ENCODE data around the gene UBXN1. TPM values are rescaled to one million over a fixed set of nuclear protein-coding genes. Genes with fewer than 3 reads are reported as not detected.

UBXN1 gene
- total and polyA plus RNA-seq, 2 donors (not counting 1 experiment from before 2014, with no cell fraction given): 180 to 193 TPM

GRCh38 chr11:62665075-62665598 is 13.7 kb downstream of the UBXN1 start, which contains the start of the genes C11orf98 and CSKMT:
Gene C11orf98, minus strand, starts transcription at chr11:62665210. Its CDS starts 41 bp downstream, at chr11:62665169.
Gene CSKMT, plus strand, starts transcription at chr11:62665312. Its CDS starts 568 bp downstream, at chr11:62665880.
- Histone ChIP-seq H3K4me2 (replicated peaks; ENCODE audit: low read depth, low read length, poor library complexity, severe bottlenecking) (peak within 1 kb of the TSS; percentile 78), H2AFZ (ENCODE audit: insufficient read depth, low read depth, low read length, poor library complexity, severe bottlenecking) (peak within 1 kb of the TSS; percentile 96), H3K36me3 (replicated peaks in 1 of 2; ENCODE audit: control extremely low read depth in 1 of 2, control insufficient read depth in 1 of 2, extremely low read depth in 1 of 2, insufficient read depth in 2 of 2, low read length in 1 of 2) (peaks cover 5 to 19% of the 10 kb centered on the region in 2 experiments), H3K9me3 (ENCODE audit: control extremely low read depth in 1 of 3, control insufficient read depth in 2 of 3, insufficient read depth in 1 of 3, low read length in 2 of 3) (no peaks in the 10 kb centered on the region), H3K4me3 (ENCODE audit: control extremely low read depth in 1 of 5, extremely low read depth in 1 of 5, insufficient read depth in 1 of 5, low read depth in 2 of 5, low read length in 4 of 5) (peak within 1 kb of the TSS; percentile 79 to 98 (median 91)), H3K27me3 (replicated peaks in 1 of 4; ENCODE audit: control extremely low read depth in 1 of 4, control insufficient read depth in 3 of 4, insufficient read depth in 4 of 4, low read length in 3 of 4) (no peaks in the 10 kb centered on the region), H3K9ac (ENCODE audit: low read length) (peak within 1 kb of the TSS; percentile 82), H3K79me2 (ENCODE audit: control insufficient read depth, insufficient read depth, low read length) (peaks cover 50% of the 10 kb centered on the region), H3K27ac (ENCODE audit: low read length in 2 of 2) (peak within 1 kb of the TSS; percentile 73 to 81), H4K20me1 (ENCODE audit: control insufficient read depth, insufficient read depth, low read length, poor library complexity, severe bottlenecking) (peaks cover 9% of the 10 kb centered on the region), H3K4me1 (ENCODE audit: control insufficient read depth in 2 of 2, insufficient read depth in 2 of 2, low read length in 2 of 2) (peaks cover 17 to 35% of the 10 kb centered on the region in 2 donors)
- Mint-ChIP-seq H3K4me3 (peak within 1 kb of the TSS; percentile 97), H3K4me1 (peaks cover 45% of the 10 kb centered on the region), H3K9me3 (ENCODE audit: insufficient read depth) (no peaks in the 10 kb centered on the region), H3K27ac (peak within 1 kb of the TSS; percentile 93), H3K27me3 (no peaks in the 10 kb centered on the region)
- under 1% methylated on average over 46 of the region's 47 CpGs for WGBS (ENCODE audit: insufficient coverage)
- ChIA-PET POLR2A (interaction anchor here (0.6 to 3.6 kb wide), 29 partner anchors 8 to 1543 kb away, joined by 3 to 62 read pairs (median 6); partner anchors contain the start of genes B3GAT3, BSCL2, EEF1G and GANAB), CTCF (interaction anchor here (0.6 to 2.0 kb wide), 17 partner anchors 10 to 241 kb away, joined by 3 to 17 read pairs (median 4); partner anchors contain the start of genes B3GAT3, INTS5 and TUT1)
- intact Hi-C loops (cut with micrococcal nuclease): loop anchor here (1.0 to 2.0 kb wide), 7 partner anchors 12 to 74 kb away; partner anchors contain the start of genes EML3, GANAB, INTS5 and TUT1
- peak; percentile 95 for DNase-seq
- no peak for TF ChIP-seq EZH2 (IDR thresholded peaks at IDR 0.05; ENCODE audit: borderline replicate concordance, insufficient read depth, low read depth, low read length, poor library complexity, severe bottlenecking)
- TF ChIP-seq CTCF (IDR thresholded peaks at IDR 0.05): no peak
- ATAC-seq (ENCODE audit: low read depth): peak; percentile 90

Data from B cell (primary cell).